Right lobe of liver (tissue), 6 donors: Measurements from ENCODE around the gene ARHGEF11. TPM values are rescaled to one million over a fixed set of nuclear protein-coding genes. Genes with fewer than 3 reads are reported as not detected.
"Not testable (repeated sequence)": the region's sequence is repeated elsewhere in the genome, so short reads cannot be mapped to it uniquely, and the experiment has no call there.

Source experiments
- ATAC-seq, 4 donors: fragments of 200-7000 bp; cut with Tn5 transposase; one replicate each; pipeline ENCODE4 v1.9.1; 2020; ENCODE audit warnings: mild to moderate bottlenecking in 4 of 4, moderate library complexity in 4 of 4
- DNase-seq, 3 donors: peaks; one replicate each; pipeline ENCODE4 v3.0.0-alpha.2; 2020
- H3K27ac ChIP-seq, 3 donors: fragments of 200-600 bp; one replicate each; pipeline ENCODE4 v1.8.0; 2022
- H3K27me3 ChIP-seq, 2 donors: fragments of 200-600 bp; one replicate each; pipeline ENCODE4 v1.8.0; 2022
- H3K36me3 ChIP-seq, 4 donors: fragments of 200-600 bp; sonication (generic) in 1 of 4; one replicate each; pipeline versions ENCODE4 v1.5.1 to v1.8.0; 2017 to 2022; ENCODE audit warnings: control low read depth in 1 of 4
- H3K4me1 ChIP-seq, 4 donors: fragments of 200-600 bp; sonication (generic) in 1 of 4; one replicate each; pipeline versions ENCODE4 v1.5.1 to v1.8.0; 2017 to 2022; ENCODE audit warnings: control low read depth in 1 of 4
- H3K4me3 ChIP-seq, 3 donors: fragments of 200-600 bp; one replicate each; pipeline ENCODE4 v1.8.0; 2022
- H3K9me3 ChIP-seq, 4 donors: fragments of 200-600 bp; sonication (generic) in 1 of 4; one replicate each; pipeline versions ENCODE4 v1.5.1 to v1.8.0; 2017 to 2022; ENCODE audit warnings: control low read depth in 1 of 4
- POLR2A ChIP-seq: fragments of 450-650 bp; IDR thresholded peaks from one replicate; pipeline ENCODE4 v1.6.1; 2017; ENCODE audit warnings: antibody characterized with exemption, mild to moderate bottlenecking
- WGBS: methylation state at CpG from one replicate; pipeline ENCODE4 v1.1.6; 2018; ENCODE audit warnings: low coverage, low lambda C conversion rate; ENCODE audit not compliant: insufficient coverage; ENCODE audit errors: missing lambda C conversion rate; 5-methylcytosine and 5-hydroxymethylcytosine counted together
- intact Hi-C, 2 donors: fragments of 100-400 bp; cut with DNase I; formaldehyde crosslinking; loops; one replicate each; pipeline versions ENCODE4 v1.11.2 to v1.14.1; 2022
- total RNA-seq, 6 experiments: library from RNA; depleted of rRNA in 2 of 6; stranded (reverse); fragments of >200 nt in 2 of 6; fragmentation: NEBNext Ultra II Directional in 3 of 6; extraction: Animal tissue kit (Norgen Biotek cat#: 25700) in 3 of 6; gene quantifications; one replicate each; pipeline versions ENCODE4 v1.1.0 to v1.2.4, GENCODE V29; 2016 to 2023
- TF ChIP-seq, protein P1 (sequence below), 4 donors: fragments of 200-600 bp in 3 of 4; fragments of 450-650 bp in 1 of 4; IDR thresholded peaks; one replicate each; pipeline versions ENCODE4 v1.5.1 to v1.8.0; 2016 to 2022; ENCODE audit warnings: antibody characterized with exemption in 4 of 4, mild to moderate bottlenecking in 2 of 4
- donor health status: DM: no; HTN: yes; CAD: no.
- donor health status: DM: no; HTN: no; CAD: no.
- donor health status: DM: no; HTN: no; CAD: no.
- donor health status: DM: no; HTN: yes; CAD: no.
- donor health status: DM: no; HTN: yes; CAD: no.

ARHGEF11 gene
- total RNA-seq, 6 experiments from 2014 or later = 10.5 to 18.7 (median 12.8) TPM

DNA sequence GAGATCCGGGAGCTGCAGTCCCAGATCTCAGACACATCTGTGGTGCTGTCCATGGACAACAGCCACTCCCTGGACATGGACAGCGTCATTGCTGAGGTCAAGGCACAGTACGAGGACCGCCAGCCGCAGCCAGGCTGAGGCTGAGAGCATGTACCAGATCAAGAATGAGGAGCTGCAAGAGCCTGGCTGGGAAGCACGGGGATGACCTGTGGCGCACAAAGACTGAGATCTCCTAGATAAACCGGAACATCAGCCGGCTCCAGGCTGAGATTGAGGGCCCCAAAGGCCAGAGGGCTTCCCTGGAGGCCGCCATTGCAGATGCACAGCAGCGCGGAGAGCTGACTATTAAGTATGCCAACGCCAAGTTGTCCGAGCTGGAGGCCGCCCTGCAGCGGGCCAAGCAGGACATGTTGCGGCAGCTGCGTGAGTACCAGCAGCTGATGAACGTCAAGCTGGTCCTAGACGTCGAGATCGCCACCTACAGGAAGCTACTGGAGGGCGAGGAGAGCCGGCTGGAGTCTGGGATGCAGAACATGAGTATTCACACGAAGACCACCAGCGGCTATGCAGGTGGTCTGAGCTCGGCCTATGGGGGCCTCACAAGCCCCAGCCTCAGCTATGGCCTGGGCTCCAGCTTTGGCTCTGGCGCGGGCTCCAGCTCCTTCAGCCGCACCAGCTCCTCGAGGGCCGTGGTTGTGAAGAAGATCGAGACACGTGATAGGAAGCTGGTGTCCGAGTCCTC lies 28.6 kb upstream of the ARHGEF11 start:
- Histone ChIP-seq H3K4me1 (peaks cover 0 to 5% (median 0%) of the 10 kb centered on the region in 4 donors), H3K36me3 (no peaks in the 10 kb centered on the region), H3K9me3 (no peaks in the 10 kb centered on the region), H3K27me3 (no peaks in the 10 kb centered on the region), H3K4me3 (no peak overlapping the region), H3K27ac (no peak overlapping the region)
- WGBS = 0% methylated on average over 4 of the region's 35 CpGs
- ATAC-seq (peak; percentile 78 to 85 (median 81)), DNase-seq (peak; percentile 71 to 77 (median 75))
- intact Hi-C loops = no loop called here
- no peak for TF ChIP-seq POLR2A
- TF ChIP-seq, protein P1, sequence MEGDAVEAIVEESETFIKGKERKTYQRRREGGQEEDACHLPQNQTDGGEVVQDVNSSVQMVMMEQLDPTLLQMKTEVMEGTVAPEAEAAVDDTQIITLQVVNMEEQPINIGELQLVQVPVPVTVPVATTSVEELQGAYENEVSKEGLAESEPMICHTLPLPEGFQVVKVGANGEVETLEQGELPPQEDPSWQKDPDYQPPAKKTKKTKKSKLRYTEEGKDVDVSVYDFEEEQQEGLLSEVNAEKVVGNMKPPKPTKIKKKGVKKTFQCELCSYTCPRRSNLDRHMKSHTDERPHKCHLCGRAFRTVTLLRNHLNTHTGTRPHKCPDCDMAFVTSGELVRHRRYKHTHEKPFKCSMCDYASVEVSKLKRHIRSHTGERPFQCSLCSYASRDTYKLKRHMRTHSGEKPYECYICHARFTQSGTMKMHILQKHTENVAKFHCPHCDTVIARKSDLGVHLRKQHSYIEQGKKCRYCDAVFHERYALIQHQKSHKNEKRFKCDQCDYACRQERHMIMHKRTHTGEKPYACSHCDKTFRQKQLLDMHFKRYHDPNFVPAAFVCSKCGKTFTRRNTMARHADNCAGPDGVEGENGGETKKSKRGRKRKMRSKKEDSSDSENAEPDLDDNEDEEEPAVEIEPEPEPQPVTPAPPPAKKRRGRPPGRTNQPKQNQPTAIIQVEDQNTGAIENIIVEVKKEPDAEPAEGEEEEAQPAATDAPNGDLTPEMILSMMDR (IDR thresholded peaks at IDR 0.05) = peak; percentile 25 to 75 (median 72)

DNA sequence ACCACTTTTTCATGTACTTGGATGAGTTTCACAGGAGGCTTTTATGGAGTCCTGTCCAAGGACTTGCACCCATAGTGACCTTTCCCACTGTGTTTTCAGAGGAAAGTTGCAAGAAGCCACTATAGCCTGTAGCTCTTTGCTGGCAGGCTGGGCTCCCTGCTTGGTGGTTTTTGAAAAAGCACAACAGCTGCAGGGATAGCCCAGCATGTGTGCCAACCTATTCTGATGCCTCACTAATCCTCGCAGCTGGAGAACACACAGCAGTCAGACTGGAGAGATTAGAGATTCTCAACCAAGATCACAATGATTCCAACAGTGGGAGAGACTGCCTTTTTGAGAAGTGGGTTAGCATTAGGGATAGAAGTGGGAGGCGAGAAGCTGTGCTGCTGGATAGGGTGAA lies 24.1 kb upstream of the ARHGEF11 start:
- intact Hi-C loops = no loop called here
- ATAC-seq = no peak

DNA sequence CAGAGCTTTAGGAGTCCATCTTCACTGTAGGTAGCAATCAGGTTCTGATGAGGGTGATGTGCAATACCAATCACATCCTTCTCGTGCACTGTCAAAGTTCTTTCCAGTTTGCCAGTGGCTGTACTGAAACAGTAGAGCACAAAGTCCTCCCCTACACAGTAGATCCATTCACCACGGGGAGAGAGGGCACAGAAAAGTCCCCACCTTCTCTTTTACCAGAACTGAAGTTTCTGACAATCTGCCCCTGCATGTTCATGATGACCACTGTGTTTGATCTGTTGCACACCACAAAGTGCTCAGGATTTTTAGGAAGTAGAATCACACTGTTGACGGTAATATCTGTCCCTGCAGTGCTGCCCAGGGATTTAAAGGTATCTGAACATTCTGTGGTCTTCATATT lies 13.7 kb upstream of the ARHGEF11 start:
- H3K27ac ChIP-seq, H3K36me3 ChIP-seq, H3K4me1 ChIP-seq, H3K27me3 ChIP-seq, H3K4me3 ChIP-seq, ATAC-seq, DNase-seq, H3K9me3 ChIP-seq, intact Hi-C loops: not testable (repeated sequence)
- WGBS = 46% methylated on average over 3 of the region's 3 CpGs

More for the DNA sequence above, 24.1 kb upstream of the ARHGEF11 start:
- Histone ChIP-seq H3K27ac (no peak overlapping the region), H3K36me3 (no peaks in the 10 kb centered on the region), H3K27me3 (no peaks in the 10 kb centered on the region), H3K9me3 (no peaks in the 10 kb centered on the region), H3K4me3 (no peak overlapping the region), H3K4me1 (peaks cover 0 to 4% (median 0%) of the 10 kb centered on the region in 4 donors)
- DNase-seq = no peak
- 65% methylated on average over 2 of the region's 2 CpGs for WGBS
- TF ChIP-seq, protein P1 (IDR thresholded peaks at IDR 0.05) = no peak
- no peak for TF ChIP-seq POLR2A

DNA sequence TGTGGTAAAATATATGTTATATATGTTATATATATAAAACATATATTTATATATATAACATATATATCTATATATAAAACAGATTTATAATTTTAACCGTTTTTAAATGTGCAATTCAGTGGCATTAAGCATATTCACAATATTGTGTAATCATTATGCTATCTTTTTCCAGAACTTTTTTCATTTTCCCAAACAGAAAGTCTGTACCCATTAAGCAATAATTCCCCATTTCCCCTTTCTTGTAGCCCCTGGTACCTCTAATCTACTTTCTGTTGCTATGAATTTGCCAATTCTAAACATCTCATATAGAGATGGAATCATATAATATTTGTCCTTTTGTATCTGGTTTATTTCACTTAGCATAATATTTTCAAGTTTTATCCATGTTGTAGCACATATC lies 10.7 kb upstream of the ARHGEF11 start:
- intact Hi-C loops = no loop called here
- Histone ChIP-seq H3K9me3 (peaks cover 0 to 10% (median 0%) of the 10 kb centered on the region in 4 donors), H3K36me3 (no peaks in the 10 kb centered on the region), H3K27ac (no peak overlapping the region), H3K4me3 (no peak overlapping the region), H3K27me3 (no peaks in the 10 kb centered on the region), H3K4me1 (no peaks in the 10 kb centered on the region)
- DNase-seq (no peak), ATAC-seq (no peak)
- TF ChIP-seq, protein P1 (IDR thresholded peaks at IDR 0.05) = no peak
- no peak for TF ChIP-seq POLR2A
- 36% methylated on average over 1 of the region's 1 CpG for WGBS

DNA sequence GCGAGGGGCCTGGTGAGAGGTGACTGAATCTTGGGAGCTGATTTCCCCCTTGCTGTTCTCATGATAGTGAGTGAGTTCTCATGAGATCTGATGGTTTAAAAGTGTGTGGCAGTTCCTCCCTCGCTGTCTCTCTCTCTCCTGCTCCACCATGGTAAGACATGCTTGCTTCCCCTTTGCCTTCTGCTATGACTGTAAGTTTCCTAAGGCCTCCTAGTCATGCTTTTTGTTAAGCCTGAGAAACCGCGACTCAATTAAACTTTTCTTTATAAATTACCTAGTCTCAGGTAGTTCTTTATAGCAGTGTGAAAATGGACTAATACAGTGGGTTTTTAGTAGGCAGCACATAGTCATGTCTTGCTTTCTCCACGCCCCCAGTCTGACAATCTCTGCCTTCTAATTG lies 10.2 kb upstream of the ARHGEF11 start:
- ATAC-seq, H3K4me3 ChIP-seq, DNase-seq, H3K27me3 ChIP-seq, H3K27ac ChIP-seq, H3K36me3 ChIP-seq, H3K4me1 ChIP-seq, intact Hi-C loops: not testable (repeated sequence)
- WGBS = 79% methylated on average over 5 of the region's 5 CpGs
- peaks cover 0 to 10% (median 0%) of the 10 kb centered on the region in 4 donors for H3K9me3 ChIP-seq
